HG03469 (cell line): Measurements from ENCODE around the gene EXOC6B.

Experiments used
- ATAC-seq: cut with Tn5 transposase; IDR thresholded peaks from one replicate; pipeline ENCODE4 v1.9.1; 2021; ENCODE audit warnings: mild to moderate bottlenecking, moderate library complexity, moderate number of reproducible peaks; ENCODE audit not compliant: unreplicated experiment

Gene EXOC6B

GRCh38 chr2:72237549-72237948 is 588.3 kb downstream of the EXOC6B start:
- no peak for ATAC-seq

GRCh38 chr2:72236445-72237067 is 589.3 kb downstream of the EXOC6B start:
- ATAC-seq, result no peak

- ATAC-seq, result no peak
Measured at GRCh38 chr2:72235497-72236415, 590.1 kb downstream of the EXOC6B start.

- no peak for ATAC-seq
Measured at GRCh38 chr2:72233211-72233610, 592.6 kb downstream of the EXOC6B start.

- ATAC-seq, result no peak
Measured at GRCh38 chr2:72222829-72223564, 602.8 kb downstream of the EXOC6B start.

GRCh38 chr2:72220170-72220569 is 605.7 kb downstream of the EXOC6B start:
- no peak for ATAC-seq

- ATAC-seq, result no peak
Measured at GRCh38 chr2:72214429-72215143, 611.2 kb downstream of the EXOC6B start.

GRCh38 chr2:72212486-72212855 is 613.4 kb downstream of the EXOC6B start:
- ATAC-seq, result no peak

- ATAC-seq, result no peak
Measured at GRCh38 chr2:72211777-72212485, 613.9 kb downstream of the EXOC6B start.

GRCh38 chr2:72211350-72211749 is 614.5 kb downstream of the EXOC6B start:
- ATAC-seq, result no peak

GRCh38 chr2:72210470-72210869 is 615.4 kb downstream of the EXOC6B start:
- ATAC-seq, result no peak

- ATAC-seq, result no peak
Measured at GRCh38 chr2:72208225-72208624, 617.6 kb downstream of the EXOC6B start.

- no peak for ATAC-seq
Measured at GRCh38 chr2:72207334-72207733, 618.5 kb downstream of the EXOC6B start.

GRCh38 chr2:72205504-72205881 is 620.3 kb downstream of the EXOC6B start:
- no peak for ATAC-seq

GRCh38 chr2:72204786-72205503 is 620.9 kb downstream of the EXOC6B start:
- ATAC-seq, result no peak

- no peak for ATAC-seq
Measured at GRCh38 chr2:72204156-72204785, 621.6 kb downstream of the EXOC6B start.

- no peak for ATAC-seq
Measured at GRCh38 chr2:72198532-72199241, 627.1 kb downstream of the EXOC6B start.

- ATAC-seq, result no peak
Measured at GRCh38 chr2:72193723-72194122, 632.1 kb downstream of the EXOC6B start.

- no peak for ATAC-seq
Measured at GRCh38 chr2:72191441-72191840, 634.4 kb downstream of the EXOC6B start.
